Brain microvascular endothelial cell (primary cell): ENCODE data around the gene SNF8.

ENCODE experiments used
- DNase-seq: peaks from one replicate; pipeline ENCODE4 v3.0.0-alpha.2; 2020
- H3K27ac ChIP-seq: fragments of 250-450 bp; sonication (Bioruptor Pico); 2 replicates; pipeline ENCODE4 v1.5.1; 2020; ENCODE audit warnings: mild to moderate bottlenecking, moderate library complexity
- H3K27me3 ChIP-seq: fragments of 250-450 bp; sonication (Bioruptor Pico); replicated peaks from 2 replicates; pipeline ENCODE4 v1.5.1; 2020; ENCODE audit warnings: mild to moderate bottlenecking
- H3K36me3 ChIP-seq: fragments of 250-450 bp; sonication (Bioruptor Pico); replicated peaks from 2 replicates; pipeline ENCODE4 v1.5.1; 2020; ENCODE audit warnings: mild to moderate bottlenecking
- H3K4me3 ChIP-seq: 2 replicates; pipeline ENCODE4 v1.5.1; 2011; ENCODE audit warnings: low read depth, mild to moderate bottlenecking, control low read depth, low read length, moderate library complexity
- in situ Hi-C: cut with HindIII; loops from 2 replicates; pipeline ENCODE4 v1.10.0; 2017; ENCODE audit warnings: low sequenced_read_pairs, low pct_ligation_motif_present
- TF ChIP-seq, protein P1 (sequence below): IDR thresholded peaks from 2 replicates; pipeline ENCODE4 v1.5.1; 2011; ENCODE audit warnings: low read depth, mild to moderate bottlenecking, moderate library complexity, low read length, control low read depth, inconsistent platforms; ENCODE audit errors: missing control alignments

Gene SNF8

DNA sequence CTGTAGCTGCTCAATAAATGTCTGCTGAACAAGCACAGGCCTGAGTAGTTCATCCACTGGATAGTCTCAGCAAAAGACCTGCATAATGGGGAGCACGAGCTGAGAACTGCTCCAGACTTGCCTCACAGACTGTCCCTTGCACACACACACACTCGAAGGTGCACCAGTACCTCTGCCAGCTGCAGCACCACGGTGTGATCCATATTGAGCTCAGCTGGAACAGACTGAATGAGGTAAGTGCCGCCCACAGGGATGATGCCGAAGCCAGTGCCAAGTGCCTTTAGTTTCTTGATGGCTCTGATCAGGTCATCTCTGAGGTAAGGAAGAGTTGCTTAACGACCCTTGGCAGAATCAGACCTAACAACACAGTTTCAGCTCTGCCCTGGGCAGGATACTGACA, 11.6 kb downstream of the SNF8 start:
- TF ChIP-seq, protein P1, sequence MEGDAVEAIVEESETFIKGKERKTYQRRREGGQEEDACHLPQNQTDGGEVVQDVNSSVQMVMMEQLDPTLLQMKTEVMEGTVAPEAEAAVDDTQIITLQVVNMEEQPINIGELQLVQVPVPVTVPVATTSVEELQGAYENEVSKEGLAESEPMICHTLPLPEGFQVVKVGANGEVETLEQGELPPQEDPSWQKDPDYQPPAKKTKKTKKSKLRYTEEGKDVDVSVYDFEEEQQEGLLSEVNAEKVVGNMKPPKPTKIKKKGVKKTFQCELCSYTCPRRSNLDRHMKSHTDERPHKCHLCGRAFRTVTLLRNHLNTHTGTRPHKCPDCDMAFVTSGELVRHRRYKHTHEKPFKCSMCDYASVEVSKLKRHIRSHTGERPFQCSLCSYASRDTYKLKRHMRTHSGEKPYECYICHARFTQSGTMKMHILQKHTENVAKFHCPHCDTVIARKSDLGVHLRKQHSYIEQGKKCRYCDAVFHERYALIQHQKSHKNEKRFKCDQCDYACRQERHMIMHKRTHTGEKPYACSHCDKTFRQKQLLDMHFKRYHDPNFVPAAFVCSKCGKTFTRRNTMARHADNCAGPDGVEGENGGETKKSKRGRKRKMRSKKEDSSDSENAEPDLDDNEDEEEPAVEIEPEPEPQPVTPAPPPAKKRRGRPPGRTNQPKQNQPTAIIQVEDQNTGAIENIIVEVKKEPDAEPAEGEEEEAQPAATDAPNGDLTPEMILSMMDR = no peak
- H3K36me3 ChIP-seq = peaks cover 87% of the 10 kb centered on the region
- H3K27me3 ChIP-seq = no peaks in the 10 kb centered on the region
- no peak overlapping the region for H3K27ac ChIP-seq
- H3K4me3 ChIP-seq = no peak overlapping the region
- in situ Hi-C loops = no loop called here
- DNase-seq = no peak

DNA sequence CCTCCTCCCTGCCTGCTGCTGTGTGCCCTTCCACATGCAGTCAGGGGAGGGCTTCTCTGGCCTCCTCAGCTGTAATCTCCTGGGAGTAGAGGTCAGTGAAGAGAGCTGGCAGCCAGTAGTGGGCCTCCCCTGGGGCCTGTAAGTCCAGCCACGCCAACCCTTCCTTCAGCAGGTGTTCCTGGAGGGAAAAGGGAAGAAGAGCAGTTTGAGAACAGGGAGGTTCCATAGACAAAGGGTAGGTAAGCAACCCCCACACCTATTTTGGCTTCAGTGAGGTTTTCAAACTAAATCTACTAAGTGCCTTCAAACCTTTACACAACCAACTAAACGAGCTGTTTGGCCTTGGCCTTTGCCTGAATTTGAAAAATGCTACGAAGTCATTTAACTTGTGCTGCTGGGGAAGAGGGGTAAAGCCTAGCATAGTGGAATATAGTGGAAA, 14.2 kb downstream of the SNF8 start:
- in situ Hi-C loops = no loop called here

GRCh38 chr17:48929812-48930165, 14.9 kb downstream of the SNF8 start:
- no peak for DNase-seq
- H3K27ac ChIP-seq = no peak overlapping the region
- peaks cover 94% of the 10 kb centered on the region for H3K36me3 ChIP-seq
- H3K27me3 ChIP-seq = no peaks in the 10 kb centered on the region
- in situ Hi-C loops = no loop called here
- TF ChIP-seq, protein P1 = no peak
- no peak overlapping the region for H3K4me3 ChIP-seq

More for the DNA sequence above, 14.2 kb downstream of the SNF8 start:
- Histone ChIP-seq H3K4me3 (no peak overlapping the region), H3K36me3 (peaks cover 93% of the 10 kb centered on the region), H3K27me3 (no peaks in the 10 kb centered on the region), H3K27ac (no peak overlapping the region)
- no peak for DNase-seq
- TF ChIP-seq, protein P1 = no peak

GRCh38 chr17:48928876-48929811, 15.5 kb downstream of the SNF8 start:
- in situ Hi-C loops = no loop called here
- Histone ChIP-seq H3K36me3 (peaks cover 92% of the 10 kb centered on the region), H3K27ac (no peak overlapping the region), H3K27me3 (no peaks in the 10 kb centered on the region), H3K4me3 (no peak overlapping the region)
- TF ChIP-seq, protein P1 = no peak
- DNase-seq = no peak

GRCh38 chr17:48927978-48928745, 16.5 kb downstream of the SNF8 start:
- no peaks in the 10 kb centered on the region for H3K27me3 ChIP-seq
- in situ Hi-C loops = no loop called here
- no peak for DNase-seq
- TF ChIP-seq, protein P1 = no peak
- no peak overlapping the region for H3K4me3 ChIP-seq
- no peak overlapping the region for H3K27ac ChIP-seq
- peaks cover 90% of the 10 kb centered on the region for H3K36me3 ChIP-seq
